HG03135 (cell line): ENCODE results near the gene S100B.

Source experiments
- ATAC-seq: cut with Tn5 transposase; IDR thresholded peaks from one replicate; pipeline ENCODE4 v1.9.1; 2021; ENCODE audit warnings: mild to moderate bottlenecking, moderate library complexity; ENCODE audit not compliant: unreplicated experiment

S100B gene

DNA sequence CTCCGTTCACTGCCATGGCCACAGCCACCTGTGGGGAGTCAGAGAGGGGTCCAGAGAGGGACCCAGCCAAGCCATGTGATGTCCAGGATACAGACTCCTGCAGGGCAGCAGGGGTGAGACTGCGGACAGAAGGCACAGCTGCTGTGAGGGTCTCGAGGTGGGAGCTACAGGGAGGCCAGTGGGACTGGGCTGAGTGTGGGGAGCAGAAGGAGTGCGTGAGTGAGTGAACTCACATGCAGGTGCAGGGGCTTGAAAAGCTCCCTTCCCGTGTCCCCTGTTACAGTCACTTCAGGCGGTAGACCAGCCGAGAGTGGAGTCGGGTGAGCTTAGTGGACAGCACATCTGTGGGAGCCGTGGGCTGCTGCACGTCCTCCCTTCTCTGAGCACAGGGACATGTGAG is 42.4 kb downstream of the S100B start:
- no peak for ATAC-seq

DNA sequence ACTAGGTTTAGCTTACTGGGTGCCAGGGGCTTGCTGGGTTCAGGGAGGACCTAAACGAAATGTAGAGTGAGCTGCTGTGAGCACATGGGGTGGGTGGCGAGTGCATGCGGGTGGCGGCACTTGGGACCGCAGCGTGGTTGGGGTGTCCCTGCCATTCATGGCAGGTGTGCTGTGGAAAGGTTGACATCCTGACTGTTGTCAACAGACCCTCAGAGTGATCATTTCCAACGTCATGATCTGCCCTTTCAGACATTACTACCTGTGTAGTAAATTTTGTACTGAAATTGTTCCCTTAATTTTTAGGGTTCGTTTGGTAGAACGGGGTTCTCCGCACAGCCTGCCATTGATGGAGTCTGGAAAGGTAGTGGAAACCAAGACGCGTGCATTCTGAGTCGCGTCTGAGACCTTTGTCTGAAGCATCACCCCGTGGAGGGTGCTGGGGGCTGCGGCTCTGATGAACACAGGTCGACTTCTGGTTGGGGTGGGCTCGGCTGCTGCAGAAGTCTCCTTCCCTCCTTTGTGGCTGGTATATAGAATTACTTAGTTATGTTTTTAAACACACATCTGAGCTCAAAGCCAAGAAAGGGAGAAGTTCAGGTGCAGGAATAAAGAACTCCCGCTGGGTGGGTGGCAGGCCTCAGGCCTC is 43.3 kb downstream of the S100B start:
- no peak for ATAC-seq

DNA sequence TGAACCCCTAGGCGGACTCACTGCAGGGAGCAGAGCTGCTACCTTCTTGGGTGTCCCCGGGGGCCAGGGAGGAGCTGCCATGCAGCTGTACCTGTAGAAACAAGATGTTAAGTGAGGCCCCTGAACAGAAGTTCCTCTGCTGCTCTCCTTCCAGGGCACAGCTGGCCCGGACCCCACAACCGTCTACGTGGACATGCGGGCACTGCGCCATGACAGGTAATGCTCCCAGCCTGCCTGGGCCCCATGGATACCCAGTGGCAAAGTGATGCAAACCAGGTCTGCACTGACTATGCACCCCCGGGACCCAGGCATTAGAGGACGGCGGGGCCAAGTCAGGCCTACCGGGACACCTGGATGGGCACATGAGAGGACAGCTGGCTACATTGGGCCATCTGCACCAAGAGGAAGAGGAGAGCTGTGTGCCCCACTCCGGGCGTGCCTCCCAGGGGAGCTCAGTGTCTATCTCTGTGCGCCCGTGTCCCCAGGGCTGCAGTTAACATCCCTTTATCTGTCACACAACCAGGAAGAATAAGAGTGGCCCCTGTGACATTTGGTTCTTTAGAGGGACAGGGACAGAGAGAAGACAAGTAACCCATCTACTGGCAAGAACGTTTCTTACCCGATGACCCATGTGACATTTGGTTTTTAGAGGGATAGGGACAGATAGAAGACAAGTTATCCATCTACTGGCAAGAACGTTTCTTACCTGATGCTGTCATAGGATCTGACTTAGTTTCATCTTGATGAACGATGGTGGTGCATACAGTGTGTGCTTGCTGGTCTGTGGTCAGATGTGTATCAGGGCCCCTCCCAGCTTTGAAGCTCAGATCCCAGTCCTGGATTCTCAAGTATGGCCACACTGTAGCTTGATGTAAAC is 44.1 kb downstream of the S100B start:
- ATAC-seq = no peak

DNA sequence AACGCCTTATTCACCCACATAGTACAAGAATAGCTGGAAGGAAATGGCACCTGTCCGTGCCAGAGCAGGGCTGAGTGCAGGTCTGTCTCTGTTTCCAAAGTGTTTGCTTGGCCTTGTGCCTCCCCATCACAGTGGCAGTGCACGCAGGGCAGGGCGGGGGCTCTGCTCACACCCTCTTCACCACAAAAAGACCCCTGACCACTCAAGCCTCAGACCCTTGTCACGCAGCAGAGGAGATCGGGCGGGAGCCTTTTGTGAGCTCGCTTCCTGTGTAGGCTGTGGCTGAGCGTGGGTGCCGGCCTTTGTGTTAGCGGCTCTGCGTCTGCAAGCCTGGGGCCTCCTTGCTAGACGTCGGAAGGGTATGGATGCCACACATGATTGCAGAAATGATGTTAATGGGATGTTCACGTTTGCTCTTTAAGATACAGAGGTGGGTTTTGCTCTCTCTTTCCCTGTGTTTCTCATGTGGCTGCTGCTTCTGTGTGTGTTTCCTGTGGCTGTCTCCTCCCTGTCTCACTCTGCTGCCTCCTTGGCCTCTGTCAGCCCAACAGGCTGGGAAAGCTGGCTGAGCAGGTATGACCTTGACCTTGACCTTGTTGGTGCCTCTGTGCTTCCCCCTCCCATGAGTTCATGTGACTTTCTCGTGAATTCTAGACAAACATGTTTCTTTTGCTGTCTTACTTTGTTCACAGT is 45.4 kb downstream of the S100B start:
- no peak for ATAC-seq

- ATAC-seq = no peak
These were observed 46.9 kb downstream of the S100B start for GRCh38 chr21:46557919-46558392.

DNA sequence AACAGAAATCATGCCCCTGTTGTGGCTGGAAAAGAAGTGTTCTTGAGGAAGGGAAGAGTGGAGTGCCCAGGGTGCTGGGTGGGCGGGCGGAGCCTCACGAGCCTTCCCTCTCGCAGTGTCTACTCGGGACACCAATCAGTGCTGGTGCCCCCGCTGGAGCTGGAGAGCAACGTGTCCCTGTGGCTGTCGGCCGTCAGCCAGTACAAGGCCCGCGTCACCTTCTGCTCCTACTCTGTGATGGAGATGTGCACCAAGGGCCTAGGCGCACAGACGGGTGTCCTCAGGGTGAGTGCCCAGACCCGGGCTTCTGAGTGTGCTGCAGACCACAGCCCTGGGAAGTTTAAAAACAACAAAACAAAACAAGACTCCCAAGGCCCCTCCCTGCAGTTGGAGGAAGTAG is 47.4 kb downstream of the S100B start:
- ATAC-seq = no peak

DNA sequence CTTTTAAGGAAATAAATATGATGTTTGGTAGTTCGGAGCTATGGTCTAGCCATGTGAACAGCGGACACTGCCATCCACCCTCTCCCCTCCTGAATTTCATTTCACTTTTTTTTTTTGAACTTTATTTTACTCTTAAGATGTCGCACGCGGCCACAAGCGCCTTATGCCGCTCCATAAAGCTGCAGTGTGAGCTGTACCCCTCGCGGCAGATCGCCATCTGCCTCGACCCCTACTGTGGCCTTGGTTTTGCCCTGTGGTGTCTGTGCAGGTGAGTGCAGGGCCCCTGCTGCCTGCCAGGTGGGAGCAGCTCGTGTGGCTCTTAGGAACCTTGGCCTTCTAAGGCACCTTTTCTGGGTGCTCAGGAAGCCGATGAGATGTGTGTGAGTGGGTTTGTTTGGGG is 48.1 kb downstream of the S100B start:
- no peak for ATAC-seq

DNA sequence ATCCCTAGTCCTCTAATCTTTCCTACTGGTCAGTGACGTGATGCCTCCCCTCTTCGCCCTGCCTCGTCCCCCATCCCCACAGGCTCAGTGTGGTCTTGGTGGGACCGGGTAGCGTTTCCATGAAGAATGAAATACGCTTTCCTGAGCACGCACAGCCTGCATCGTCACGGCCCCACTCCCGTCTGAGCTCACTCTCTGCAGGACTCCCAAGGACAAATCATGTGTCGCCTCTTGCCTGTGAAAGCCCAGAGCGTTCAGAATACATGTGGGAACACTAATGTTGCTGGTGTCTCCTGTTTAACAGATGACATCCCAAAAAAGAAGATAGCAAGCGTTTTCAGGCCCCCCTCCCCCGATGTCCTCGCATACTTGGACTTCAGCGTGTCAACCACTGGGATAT is 49.2 kb downstream of the S100B start:
- no peak for ATAC-seq

- no peak for ATAC-seq
These were observed 49.7 kb downstream of the S100B start for GRCh38 chr21:46555225-46555617.

DNA sequence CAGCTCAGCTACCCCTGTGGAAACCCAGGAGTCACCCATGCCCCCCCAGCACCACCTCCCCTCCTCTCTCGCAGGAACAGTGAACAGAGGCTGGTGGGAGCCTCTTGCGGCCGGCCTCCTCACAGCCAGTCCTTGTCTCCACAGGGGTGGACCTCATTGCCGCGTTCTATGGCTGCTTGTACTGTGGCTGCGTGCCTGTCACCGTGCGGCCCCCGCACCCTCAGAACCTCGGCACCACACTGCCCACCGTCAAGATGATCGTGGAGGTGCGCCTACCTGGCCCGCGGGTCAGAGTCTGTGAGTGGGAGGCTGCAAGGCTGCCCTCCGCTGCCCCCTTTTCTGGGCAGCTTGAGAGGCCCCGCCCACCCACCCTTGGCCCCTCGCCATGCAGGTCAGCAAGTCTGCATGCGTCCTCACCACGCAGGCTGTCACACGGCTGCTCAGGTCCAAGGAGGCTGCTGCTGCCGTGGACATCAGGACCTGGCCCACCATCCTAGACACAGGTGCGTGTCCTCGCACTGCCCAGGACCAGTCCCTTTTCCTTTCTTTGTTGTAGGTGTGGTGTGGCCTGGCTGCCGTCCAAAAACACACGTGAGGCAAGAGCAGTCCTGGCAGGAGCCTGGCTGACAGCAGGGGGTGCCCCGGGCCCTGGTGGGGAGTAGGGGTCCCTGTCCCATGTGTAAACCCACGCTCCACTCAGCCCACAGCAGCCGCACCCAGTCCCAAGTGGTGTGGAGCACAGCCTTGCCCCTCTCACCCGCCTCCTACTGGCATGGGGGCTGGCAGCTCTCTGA is 50.3 kb downstream of the S100B start:
- no peak for ATAC-seq

DNA sequence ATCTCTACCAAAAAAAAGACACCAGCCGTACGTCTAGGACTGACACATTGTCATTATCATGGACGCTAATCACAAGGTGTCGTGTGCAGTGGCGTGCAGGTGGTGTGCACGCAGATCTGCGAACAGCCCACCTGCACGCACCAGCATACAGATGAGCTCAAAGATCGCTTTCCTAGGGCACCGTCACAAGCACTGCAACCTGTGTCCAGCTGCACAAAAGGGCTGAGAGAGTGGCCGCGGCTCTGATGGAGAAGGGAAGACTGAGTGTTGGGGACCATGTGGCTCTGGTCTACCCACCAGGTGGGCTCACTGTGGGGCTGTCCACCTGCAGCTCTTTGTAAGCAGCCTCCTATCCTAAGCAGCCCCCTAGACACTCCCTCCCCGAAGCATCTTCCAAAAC is 50.9 kb downstream of the S100B start:
- no peak for ATAC-seq

DNA sequence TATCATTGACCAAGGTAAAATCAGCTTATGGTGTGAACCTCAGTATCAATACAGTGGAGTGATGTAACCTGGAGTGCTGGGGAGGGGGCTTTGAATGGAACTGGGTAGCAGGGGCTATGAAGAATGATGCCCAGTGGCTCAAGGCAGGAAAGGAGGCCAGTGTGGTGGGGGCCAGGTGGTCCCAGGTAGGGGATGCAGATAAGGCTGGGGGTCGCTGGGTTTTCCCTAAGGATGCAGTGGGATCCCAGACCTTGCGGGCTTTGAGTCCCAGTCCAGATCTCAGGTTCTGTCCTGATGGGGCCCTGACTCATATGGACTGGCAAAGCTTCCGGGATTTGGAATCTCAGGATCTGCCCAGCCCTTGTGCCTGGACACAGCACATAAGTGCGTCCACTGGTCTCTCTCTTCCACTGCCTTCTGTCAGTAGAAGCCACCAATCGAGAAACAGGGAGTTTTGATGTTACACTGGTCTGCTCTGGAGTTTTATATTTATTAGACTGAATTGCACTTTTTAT is 52.0 kb downstream of the S100B start:
- no peak for ATAC-seq

- no peak for ATAC-seq
These were observed 52.6 kb downstream of the S100B start for GRCh38 chr21:46552274-46552673.

DNA sequence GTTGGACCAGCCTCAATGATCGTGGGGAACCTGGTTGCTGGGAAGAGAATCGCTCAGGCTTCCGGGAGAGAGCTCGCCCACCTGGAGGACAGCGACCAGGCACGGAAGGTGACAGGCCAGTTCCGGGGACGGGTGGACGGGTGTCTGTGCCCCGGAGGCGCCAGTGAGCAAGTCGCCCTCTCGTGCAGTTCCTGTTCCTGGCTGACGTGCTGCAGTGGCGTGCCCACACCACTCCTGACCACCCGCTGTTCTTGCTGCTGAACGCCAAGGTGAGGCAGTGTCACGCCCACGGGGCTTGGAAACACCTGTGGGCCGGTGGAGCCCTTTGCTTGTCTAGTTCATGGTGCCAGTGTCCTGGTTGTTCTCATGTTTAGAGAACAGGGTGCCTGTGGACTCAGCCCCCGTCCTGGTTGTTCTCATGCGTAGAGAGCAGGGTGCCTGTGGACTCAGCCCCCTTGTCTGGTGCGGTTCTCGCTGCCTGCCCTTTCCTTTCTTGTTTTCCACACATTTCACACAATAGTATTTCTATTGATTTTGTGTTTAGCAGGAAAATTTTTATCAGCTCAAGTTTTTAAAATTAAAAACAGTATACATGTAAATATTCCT is 53.1 kb downstream of the S100B start:
- ATAC-seq = no peak

DNA sequence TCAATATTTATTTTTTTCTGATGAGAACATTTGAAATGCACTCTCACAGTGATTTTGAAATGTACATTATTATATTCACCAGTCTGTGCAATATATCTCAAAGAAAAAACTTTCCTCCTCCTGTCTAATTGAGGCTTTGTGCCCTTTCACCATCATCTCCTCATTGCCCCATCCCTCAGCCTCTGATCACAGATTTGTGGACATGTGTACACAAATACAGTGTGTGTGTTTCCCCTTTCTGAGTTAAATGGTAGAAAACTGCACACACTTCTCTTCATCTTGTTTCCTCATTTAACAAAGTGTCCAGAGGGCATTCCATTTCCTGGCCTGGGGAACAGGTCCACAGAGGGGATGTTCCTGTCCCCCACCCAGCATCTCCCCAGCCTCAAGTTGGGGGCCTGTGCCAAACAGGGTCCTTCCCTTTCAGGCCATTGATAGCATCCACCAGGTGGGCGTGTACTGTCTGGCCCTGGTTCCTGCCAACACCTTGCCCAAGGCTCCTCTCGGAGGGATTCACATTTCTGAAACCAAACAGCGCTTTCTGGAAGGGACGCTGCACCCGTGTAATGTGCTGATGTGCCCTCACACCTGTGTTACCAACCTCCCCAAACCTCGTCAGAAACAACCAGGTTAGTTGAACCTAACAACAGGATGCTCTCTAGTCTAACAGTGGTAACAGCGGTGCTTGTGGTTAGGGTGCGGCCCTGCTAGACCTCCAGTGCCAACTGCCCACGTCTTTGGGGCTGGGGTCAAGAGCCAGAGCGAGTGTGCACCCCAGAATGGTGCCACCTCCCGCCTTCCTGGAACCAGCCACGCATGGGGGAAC is 54.6 kb downstream of the S100B start:
- ATAC-seq = no peak

DNA sequence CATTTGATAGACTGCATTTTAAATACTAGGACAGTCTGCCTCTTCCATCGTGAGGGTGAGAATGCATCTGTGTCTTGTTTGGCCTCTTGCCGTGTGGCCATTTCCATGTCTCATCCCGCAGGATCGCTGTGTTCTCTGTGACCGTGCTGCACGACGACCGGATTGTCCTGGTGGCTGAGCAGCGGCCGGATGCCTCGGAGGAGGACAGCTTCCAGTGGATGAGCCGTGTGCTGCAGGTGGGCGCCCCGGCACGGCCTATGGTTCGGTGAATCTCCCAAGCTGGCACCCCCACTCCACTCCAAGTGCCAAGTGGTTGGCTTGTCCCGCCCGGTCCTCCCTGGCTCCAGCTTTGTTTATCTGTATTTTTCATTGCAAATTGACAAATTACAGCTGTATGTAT is 55.2 kb downstream of the S100B start:
- ATAC-seq = no peak
